PC-3 (cell line): ENCODE data around the gene HEXB. TPM values are rescaled to one million over a fixed set of nuclear protein-coding genes. Genes with fewer than 3 reads are reported as not detected.

Experiments
- ATAC-seq: fragments of 200-7000 bp; cut with Tn5 transposase; 2 replicates; pipeline ENCODE4 v1.9.1; 2020; ENCODE audit warnings: mild to moderate bottlenecking, moderate library complexity
- BruUV-seq: library from RNA; stranded (reverse); fragments of 400-500 nt; replicated peaks from 2 replicates; lab custom pipeline; 2021; lab: Mats Ljungman, UMichigan
- CTCF ChIA-PET: fragments of 300-600 bp; sonication (Branson Sonifier 250); formaldehyde crosslinking; loops from one replicate; lab custom pipeline; 2022; ENCODE audit warnings: antibody characterized with exemption; lab: Charles Lee
- POLR2A ChIA-PET: fragments of 300-600 bp; sonication (Branson Sonifier 250); formaldehyde crosslinking; loops from one replicate; lab custom pipeline; 2022; ENCODE audit warnings: antibody characterized with exemption; ENCODE audit not compliant: unreplicated experiment; lab: Charles Lee
- DNase-seq: peaks from one replicate; pipeline ENCODE4 v3.0.0-alpha.2; 2015
- H2AFZ ChIP-seq: fragments of 300-600 bp; sonication (generic); 2 replicates; pipeline ENCODE4 v1.6.0; 2016; ENCODE audit warnings: antibody characterized with exemption, low read length
- H3F3A ChIP-seq: fragments of 300-600 bp; sonication (generic); one replicate; pipeline ENCODE4 v1.6.0; 2017; ENCODE audit warnings: antibody characterized with exemption, low read length, control low read depth, mild to moderate bottlenecking; ENCODE audit not compliant: unreplicated experiment
- H3K27ac ChIP-seq: fragments of 300-600 bp; sonication (generic); 2 replicates; pipeline ENCODE4 v1.5.1; 2016; ENCODE audit warnings: mild to moderate bottlenecking, low read length
- H3K27me3 ChIP-seq: fragments of 300-600 bp; sonication (generic); 2 replicates; pipeline ENCODE4 v1.6.1; 2016; ENCODE audit warnings: low read length, mixed read lengths
- H3K36me3 ChIP-seq: fragments of 300-600 bp; sonication (generic); 2 replicates; pipeline ENCODE4 v1.6.1; 2016; ENCODE audit warnings: low read depth, mixed run types, low read length, mixed read lengths
- H3K4me1 ChIP-seq: fragments of 300-600 bp; sonication (generic); 2 replicates; pipeline ENCODE4 v1.5.1; 2016; ENCODE audit warnings: low read length; ENCODE audit not compliant: insufficient read depth
- H3K4me2 ChIP-seq: fragments of 300-600 bp; sonication (generic); 2 replicates; pipeline ENCODE4 v1.6.0; 2016; ENCODE audit warnings: low read length
- H3K4me3 ChIP-seq: fragments of 300-600 bp; sonication (generic); 2 replicates; pipeline ENCODE4 v1.5.1; 2016; ENCODE audit warnings: mild to moderate bottlenecking, low read length, mixed read lengths
- H3K79me2 ChIP-seq: fragments of 300-600 bp; sonication (generic); 2 replicates; pipeline ENCODE4 v1.6.1; 2017; ENCODE audit warnings: low read length, mixed read lengths
- H3K9ac ChIP-seq: fragments of 300-600 bp; sonication (generic); 2 replicates; pipeline ENCODE4 v1.6.0; 2016; ENCODE audit warnings: mild to moderate bottlenecking, low read length
- H3K9me2 ChIP-seq: fragments of 300-600 bp; sonication (generic); replicated peaks from 2 replicates; pipeline ENCODE4 v1.6.1; 2016; ENCODE audit warnings: mixed run types, low read length, mixed read lengths
- H3K9me3 ChIP-seq: fragments of 300-600 bp; sonication (generic); 2 replicates; pipeline ENCODE4 v1.6.1; 2016; ENCODE audit warnings: low read length, mixed read lengths
- H4K20me1 ChIP-seq: fragments of 300-600 bp; sonication (generic); 2 replicates; pipeline ENCODE4 v1.6.1; 2016; ENCODE audit warnings: low read length, mixed read lengths
- CTCF ChIP-seq: fragments of 300-600 bp; sonication (generic); conservative IDR thresholded peaks from 2 replicates; pipeline ENCODE4 v1.5.1; 2017; ENCODE audit warnings: antibody characterized with exemption, low read depth, mild to moderate bottlenecking, low read length
- EZH2 ChIP-seq: fragments of 300-600 bp; sonication (generic); IDR thresholded peaks from one replicate; pipeline ENCODE4 v1.6.1; 2017; ENCODE audit warnings: antibody characterized with exemption, mild to moderate bottlenecking, low read length; ENCODE audit not compliant: unreplicated experiment
- EZH2phosphoT487 ChIP-seq: fragments of 300-600 bp; sonication (generic); IDR thresholded peaks from 2 replicates; pipeline ENCODE4 v1.6.1; 2018; ENCODE audit warnings: mild to moderate bottlenecking, antibody characterized with exemption, low read length, borderline replicate concordance
- intact Hi-C: fragments of 100-400 bp; cut with micrococcal nuclease; formaldehyde crosslinking; loops from 2 replicates; pipeline ENCODE4 v1.9.0; 2023
- total RNA-seq: library from RNA; depleted of rRNA; stranded (reverse); fragments of >200 nt; gene quantifications from 2 replicates; pipeline ENCODE4 v1.2.3, GENCODE V29; 2014

HEXB gene
- total RNA-seq, 1 experiment from 2014 or later: 91.5 TPM

- no TSS peak for BruUV-seq
These were observed 5.1 kb upstream of the HEXB start for GRCh38 chr5:74679966-74680365.

GRCh38 chr5:74685979-74686631 is 1.1 kb downstream of the HEXB start:
- H2AFZ ChIP-seq: peak overlapping the region; percentile 86; the same call in 1 of the 2 replicates
- H3K79me2 ChIP-seq: peaks cover 21% of the 10 kb centered on the region
- H3F3A ChIP-seq: no peaks in the 10 kb centered on the region
- peak overlapping the region; percentile 90 for H3K9ac ChIP-seq
- peak; percentile 9 for ATAC-seq
- no peaks in the 10 kb centered on the region for H3K9me3 ChIP-seq
- intact Hi-C loops: loop anchor here (5.0 kb wide), 1 partner anchor 231 kb away; no protein-coding TSS in a partner anchor
- H3K27ac ChIP-seq: no peak overlapping the region
- no peaks in the 10 kb centered on the region for H4K20me1 ChIP-seq
- H3K4me1 ChIP-seq: peaks cover 18% of the 10 kb centered on the region; the same call in 1 of the 2 replicates
- ChIA-PET CTCF (no interaction called here), POLR2A (no interaction called here)
- BruUV-seq: TSS peak; percentile 47
- no peaks in the 10 kb centered on the region for H3K27me3 ChIP-seq
- no peaks in the 10 kb centered on the region for H3K36me3 ChIP-seq
- TF ChIP-seq CTCF: no peak
- H3K4me2 ChIP-seq: peak overlapping the region; percentile 98
- peak; percentile 6 for DNase-seq
- peak overlapping the region; percentile 93 for H3K4me3 ChIP-seq
- H3K9me2 ChIP-seq: no peaks in the 10 kb centered on the region

More at GRCh38 chr5:74679966-74680365, 5.1 kb upstream of the HEXB start:
- ATAC-seq: no peak
- no peaks in the 10 kb centered on the region for H3K79me2 ChIP-seq
- no peaks in the 10 kb centered on the region for H3K9me2 ChIP-seq
- H3K4me1 ChIP-seq: no peaks in the 10 kb centered on the region
- H3K9me3 ChIP-seq: no peaks in the 10 kb centered on the region
- no peak for DNase-seq
- no peak overlapping the region for H3K4me2 ChIP-seq
- H3K27ac ChIP-seq: no peak overlapping the region
- no peaks in the 10 kb centered on the region for H3F3A ChIP-seq
- H3K27me3 ChIP-seq: no peaks in the 10 kb centered on the region
- ChIA-PET POLR2A (no interaction called here), CTCF (no interaction called here)
- no peak overlapping the region for H3K4me3 ChIP-seq
- H4K20me1 ChIP-seq: no peaks in the 10 kb centered on the region
- intact Hi-C loops: loop anchor here (10.0 kb wide), 2 partner anchors 585 to 1575 kb away; no protein-coding TSS in a partner anchor
- no peak overlapping the region for H3K9ac ChIP-seq
- no peak for TF ChIP-seq CTCF
- no peak for TF ChIP-seq EZH2phosphoT487
- no peak for TF ChIP-seq EZH2
- H3K36me3 ChIP-seq: no peaks in the 10 kb centered on the region
- 0 out of 2 replicates have a peak overlapping the region, but pooled peaks have one; percentile 32 for H2AFZ ChIP-seq
